ENCODE measurements around the gene SLC52A3. TPM values are rescaled to one million over a fixed set of nuclear protein-coding genes. Genes with fewer than 3 reads are reported as not detected.
A peak's percentile ranks its signal among the peaks of the same experiment; 100 is the strongest.

The SLC52A3 gene
- total and polyA plus RNA-seq, 9 of the 15 experiments (the other 6 are each of a cell fraction or from before 2014, with no cell fraction given) = 0.06 to 0.60 (median 0.11) TPM

GRCh38 chr20:813390-813789 lies 45.1 kb upstream of the SLC52A3 start:
- H2AFZ ChIP-seq (ENCODE audit: low read depth, low read length) = peak overlapping the region; percentile 80; the same call in 1 of the 2 replicates
- intact Hi-C loops (cut with micrococcal nuclease) (loop anchor here (10.0 kb wide), 1 partner anchor 371 kb away; the partner anchor contains the start of gene TMEM74B), in situ Hi-C loops (cut with MboI) (loop anchor here (5.0 to 10.0 kb wide), 2 partner anchors 159 to 381 kb away; no protein-coding TSS in a partner anchor)
- no peaks in the 10 kb centered on the region for H3K27me3 ChIP-seq (ENCODE audit: control insufficient read depth in 2 of 2, insufficient read depth in 2 of 2, low read length in 2 of 2)
- POLR2A ChIA-PET = no interaction called here
- ATAC-seq (peak; percentile 80), FAIRE-seq (peak; percentile 80), DNase-seq (ENCODE audit: extremely low read depth in 1 of 4, low spot score in 3 of 4) (peak in 1 of 4 experiments; percentile 77)
- peak overlapping the region; percentile 53; the same call in 1 of the 3 replicates for H3K27ac ChIP-seq (ENCODE audit: extremely low read depth, low read depth, low read length)
- H3K4me1 ChIP-seq (replicated peaks in 1 of 2; ENCODE audit: control insufficient read depth in 2 of 2, insufficient read depth in 2 of 2, low read length in 2 of 2) = peaks cover 2 to 9% of the 10 kb centered on the region in 2 experiments; a peak in 4 of 5 replicates
- H3K9me1 ChIP-seq (ENCODE audit: control insufficient read depth, insufficient read depth, low read length) = no peaks in the 10 kb centered on the region
- no peaks in the 10 kb centered on the region for H3K9me3 ChIP-seq (replicated peaks; ENCODE audit: control insufficient read depth, insufficient read depth, low read depth, low read length)
- 2% methylated on average over 8 of the region's 8 CpGs for WGBS (ENCODE audit: insufficient coverage, low coverage, missing lambda C conversion rate)
- no TSS peak for BruUV-seq (replicated peaks)
- H3K79me2 ChIP-seq (ENCODE audit: control insufficient read depth, insufficient read depth, low read length) = no peaks in the 10 kb centered on the region
- no peaks in the 10 kb centered on the region; the same call in 1 of the 2 replicates for H4K20me1 ChIP-seq (replicated peaks; ENCODE audit: control insufficient read depth, insufficient read depth, low read length)
- H3K4me3 ChIP-seq = no peak overlapping the region
- peak overlapping the region; percentile 18; the same call in 1 of the 2 replicates for H3K4me2 ChIP-seq (ENCODE audit: insufficient read depth, low read length)
- H3K36me3 ChIP-seq (ENCODE audit: control insufficient read depth, insufficient read depth, low read length) = no peaks in the 10 kb centered on the region
- CTCF ChIA-PET (ENCODE audit: low intra/inter-chr PET ratio) = interaction anchor here (0.7 kb wide), 1 partner anchor 140 kb away, joined by 3 read pairs; no protein-coding TSS in a partner anchor
- no peak overlapping the region for H3K9ac ChIP-seq (ENCODE audit: insufficient read depth in 1 of 2, low read depth in 2 of 2, low read length in 2 of 2)
- no peak for TF ChIP-seq ZBTB26 (CRISPR knock-in tag; IDR thresholded peaks at IDR 0.05)
- TF ChIP-seq SMARCA5 (IDR thresholded peaks at IDR 0.05) = no peak
- no peak for TF ChIP-seq MAFG (tag; conservative IDR thresholded peaks at IDR 0.05)
- TF ChIP-seq ZNF707 (CRISPR knock-in tag; conservative IDR thresholded peaks at IDR 0.05) = no peak
- TF ChIP-seq KLF13 (tag; IDR thresholded peaks at IDR 0.05; ENCODE audit: borderline replicate concordance, low read depth) = no peak
- no peak for TF ChIP-seq HINFP (tag; conservative IDR thresholded peaks at IDR 0.05; ENCODE audit: low read depth)
- no peak for TF ChIP-seq SMARCC2 (IDR thresholded peaks at IDR 0.05; ENCODE audit: low read depth)
- TF ChIP-seq ZNF764 (CRISPR knock-in tag; IDR thresholded peaks at IDR 0.05; ENCODE audit: low read depth) = no peak
- TF ChIP-seq ELF4 (CRISPR knock-in tag; IDR thresholded peaks at IDR 0.05) = no peak
- TF ChIP-seq SRF (CRISPR knock-in tag; IDR thresholded peaks at IDR 0.05) = peak; percentile 44 to 91; a peak in 2 of 4 replicates
- TF ChIP-seq MYBL2 (IDR thresholded peaks at IDR 0.05; ENCODE audit: low read depth) = no peak
- TF ChIP-seq MYBL2 (CRISPR knock-in tag; IDR thresholded peaks at IDR 0.05; ENCODE audit: borderline replicate concordance) = no peak
- no peak for TF ChIP-seq BRD4 (IDR thresholded peaks at IDR 0.05)
- no peak for TF ChIP-seq SRSF9 (IDR thresholded peaks at IDR 0.05; ENCODE audit: borderline replicate concordance, low read depth, low read length)
- TF ChIP-seq BACH1 (tag; IDR thresholded peaks at IDR 0.05) = no peak
- TF ChIP-seq JUND (IDR thresholded peaks at IDR 0.05; ENCODE audit: borderline replicate concordance, low read depth, low read length) = no peak
- TF ChIP-seq JUND (tag; IDR thresholded peaks at IDR 0.05; ENCODE audit: borderline replicate concordance, low read depth, low read length) = no peak
- no peak for TF ChIP-seq SIX5 (IDR thresholded peaks at IDR 0.05; ENCODE audit: borderline replicate concordance in 1 of 2, insufficient read depth in 1 of 2, low read depth in 1 of 2, low read length in 2 of 2)
- no peak for TF ChIP-seq EGR1 (conservative IDR thresholded peaks at IDR 0.05)
- TF ChIP-seq RFX1 (IDR thresholded peaks at IDR 0.05) = peak; percentile 86
- peak; percentile 89 for TF ChIP-seq STAT5A (IDR thresholded peaks at IDR 0.05; ENCODE audit: borderline replicate concordance, low read length)
- TF ChIP-seq BMI1 (IDR thresholded peaks at IDR 0.05; ENCODE audit: low read length) = no peak
- no peak for TF ChIP-seq ZNF311 (CRISPR knock-in tag; IDR thresholded peaks at IDR 0.05)

All from K562 (cell line).